Mucosa of descending colon (tissue), 3 donors: ENCODE data around the gene SPP2. TPM values are rescaled to one million over a fixed set of nuclear protein-coding genes. Genes with fewer than 3 reads are reported as not detected.

Experiments
- ATAC-seq: fragments of 200-7000 bp; cut with Tn5 transposase; one replicate; pipeline ENCODE4 v1.9.1; 2020; ENCODE audit warnings: mild to moderate bottlenecking, moderate library complexity
- DNase-seq, 3 donors: peaks; one replicate each; pipeline ENCODE4 v3.0.0-alpha.2; 2020
- H3K36me3 ChIP-seq: fragments of 200-600 bp; one replicate; pipeline ENCODE4 v1.8.0; 2021; ENCODE audit warnings: low read depth, mild to moderate bottlenecking
- H3K4me1 ChIP-seq: fragments of 200-600 bp; one replicate; pipeline ENCODE4 v1.8.0; 2021; ENCODE audit warnings: low read depth, mild to moderate bottlenecking
- H3K4me3 ChIP-seq: fragments of 200-600 bp; one replicate; pipeline ENCODE4 v1.8.0; 2021; ENCODE audit warnings: mild to moderate bottlenecking
- H3K9me3 ChIP-seq: fragments of 200-600 bp; one replicate; pipeline ENCODE4 v1.8.0; 2021; ENCODE audit warnings: mild to moderate bottlenecking
- CTCF ChIP-seq: fragments of 200-600 bp; IDR thresholded peaks from one replicate; pipeline ENCODE4 v1.8.0; 2022; ENCODE audit warnings: antibody characterized with exemption, mild to moderate bottlenecking
- intact Hi-C, 2 donors: fragments of 100-400 bp; cut with DNase I in 1 of 2; cut with micrococcal nuclease in 1 of 2; formaldehyde crosslinking; loops; one replicate each; pipeline versions ENCODE4 v1.11.0 to v1.11.1; 2022; cut with DNase I, micrococcal nuclease
- total RNA-seq, 3 donors: library from RNA; stranded (reverse); fragmentation: NEBNext Ultra II Directional in 2 of 3; extraction: Animal tissue kit (Norgen Biotek cat#: 25700) in 2 of 3; gene quantifications; one replicate each; pipeline versions ENCODE4 v1.2.1 to v1.2.4, GENCODE V29; 2021 to 2023
- donor health status: DM: no; HTN: no; CAD: no; lungs with moderate emphysema.
- donor health status: DM: no; HTN: no; CAD: no.
- donor health status: DM: no; HTN: yes; CAD: no.

SPP2 gene
- total RNA-seq, 3 donors from 2014 or later: not detected

DNA sequence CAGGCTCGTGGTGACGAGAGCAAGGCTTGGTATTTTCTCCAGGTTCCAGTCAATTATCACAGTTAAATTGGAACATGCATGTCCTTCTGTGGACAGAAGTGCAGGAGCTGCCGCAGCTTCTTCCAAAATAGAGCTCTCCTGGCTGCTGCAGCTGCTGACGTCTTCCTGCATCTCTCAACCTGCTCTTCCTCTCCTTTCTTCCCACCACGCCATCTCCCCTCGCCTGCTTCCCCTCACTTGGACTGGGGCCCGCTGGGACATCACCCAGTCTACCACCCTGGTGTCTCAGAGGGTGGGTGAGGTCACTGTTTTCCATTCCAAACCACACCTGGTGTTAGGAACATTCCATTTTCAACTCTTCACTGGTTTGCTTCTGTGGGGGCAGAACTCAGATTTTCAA lies 41.4 kb downstream of the SPP2 start:
- no peak for TF ChIP-seq CTCF
- intact Hi-C loops: no loop called here
- Histone ChIP-seq H3K9me3 (no peaks in the 10 kb centered on the region), H3K4me3 (no peak overlapping the region), H3K36me3 (no peaks in the 10 kb centered on the region), H3K4me1 (no peaks in the 10 kb centered on the region)
- DNase-seq (no peak), ATAC-seq (no peak)

GRCh38 chr2:234092344-234092743 lies 41.8 kb downstream of the SPP2 start:
- no peak for ATAC-seq
- TF ChIP-seq CTCF: no peak

GRCh38 chr2:234095301-234095700 lies 44.8 kb downstream of the SPP2 start:
- DNase-seq: no peak
- Histone ChIP-seq H3K4me1 (no peaks in the 10 kb centered on the region), H3K9me3 (no peaks in the 10 kb centered on the region), H3K36me3 (no peaks in the 10 kb centered on the region), H3K4me3 (no peak overlapping the region)
- intact Hi-C loops: no loop called here
- ATAC-seq: no peak
- no peak for TF ChIP-seq CTCF

More at GRCh38 chr2:234092344-234092743, 41.8 kb downstream of the SPP2 start:
- no peaks in the 10 kb centered on the region for H3K4me1 ChIP-seq
- intact Hi-C loops: no loop called here
- no peak for DNase-seq
- H3K9me3 ChIP-seq: no peaks in the 10 kb centered on the region
- H3K4me3 ChIP-seq: no peak overlapping the region
- no peaks in the 10 kb centered on the region for H3K36me3 ChIP-seq

- TF ChIP-seq CTCF: no peak
- Histone ChIP-seq H3K4me3 (no peak overlapping the region), H3K36me3 (no peaks in the 10 kb centered on the region), H3K4me1 (no peaks in the 10 kb centered on the region), H3K9me3 (no peaks in the 10 kb centered on the region)
- intact Hi-C loops: no loop called here
- DNase-seq (no peak), ATAC-seq (no peak)
These were observed 45.7 kb downstream of the SPP2 start for GRCh38 chr2:234096164-234096563.

DNA sequence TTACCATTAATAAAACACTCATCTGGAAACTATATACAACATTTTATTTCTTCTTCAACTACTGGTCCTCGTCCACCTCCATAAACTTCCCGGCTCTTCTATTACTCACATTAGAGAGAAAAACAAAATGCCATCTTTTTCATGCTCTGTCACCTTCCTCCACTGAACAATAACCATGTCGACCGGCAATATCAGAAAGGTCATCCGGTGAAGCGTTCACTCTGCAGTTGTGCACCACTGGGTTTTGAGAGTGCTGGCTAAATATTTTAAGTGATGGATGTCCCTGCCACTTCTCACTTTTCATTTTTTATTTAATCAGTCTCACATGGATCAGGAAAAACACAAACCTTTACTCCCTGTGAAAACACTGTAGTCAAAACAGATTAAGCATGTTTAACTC lies 48.2 kb downstream of the SPP2 start:
- Histone ChIP-seq H3K9me3 (no peaks in the 10 kb centered on the region), H3K36me3 (no peaks in the 10 kb centered on the region), H3K4me1 (no peaks in the 10 kb centered on the region), H3K4me3 (no peak overlapping the region)
- ATAC-seq (no peak), DNase-seq (no peak)
- intact Hi-C loops: no loop called here
- no peak for TF ChIP-seq CTCF

DNA sequence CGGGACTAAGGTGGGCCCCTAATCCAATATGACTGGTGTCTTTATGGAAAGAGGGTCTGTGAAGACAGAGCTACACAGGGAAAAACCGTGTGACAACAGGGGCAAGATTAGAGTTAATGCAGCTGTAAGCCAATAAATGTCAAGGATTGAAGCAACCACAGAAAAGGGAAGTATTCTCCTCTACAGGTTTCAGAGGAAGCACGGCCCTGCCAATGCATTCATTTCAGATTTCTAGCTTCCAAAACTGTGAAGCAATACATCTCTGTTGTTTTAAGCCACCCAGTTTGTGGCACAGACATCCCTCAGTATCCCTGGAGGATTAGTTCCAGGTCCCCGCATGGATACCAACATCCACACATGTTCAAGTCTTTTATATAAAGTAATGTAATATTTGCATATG lies 48.8 kb downstream of the SPP2 start:
- Histone ChIP-seq H3K4me3 (no peak overlapping the region), H3K4me1 (no peaks in the 10 kb centered on the region), H3K9me3 (no peaks in the 10 kb centered on the region), H3K36me3 (no peaks in the 10 kb centered on the region)
- ATAC-seq (no peak), DNase-seq (no peak)
- intact Hi-C loops: no loop called here
- TF ChIP-seq CTCF: no peak
